HG03442 (cell line): ENCODE results near the gene NPPA.
"Not testable (repeated sequence)": the region's sequence is repeated elsewhere in the genome, so short reads cannot be mapped to it uniquely, and the experiment has no call there.

ENCODE experiments used
- ATAC-seq: cut with Tn5 transposase; IDR thresholded peaks from one replicate; pipeline ENCODE4 v1.9.1; 2021; ENCODE audit warnings: mild to moderate bottlenecking, moderate library complexity; ENCODE audit not compliant: unreplicated experiment

Gene NPPA

GRCh38 chr1:11847667-11848372 is at the start of gene NPPA:
Gene NPPA, minus strand, starts transcription at chr1:11847783. Its CDS starts 99 bp downstream, at chr1:11847684.
- ATAC-seq, result no peak

GRCh38 chr1:11894501-11894900 is 46.9 kb upstream of the NPPA start:
- ATAC-seq, result not testable (repeated sequence)

GRCh38 chr1:11893907-11894251 is 46.3 kb upstream of the NPPA start:
- no peak for ATAC-seq

GRCh38 chr1:11891433-11892186 is 44.0 kb upstream of the NPPA start:
- no peak for ATAC-seq

- no peak for ATAC-seq
Observed at GRCh38 chr1:11888877-11889208, 41.3 kb upstream of the NPPA start.

GRCh38 chr1:11888206-11888876 is 40.8 kb upstream of the NPPA start:
- no peak for ATAC-seq

- ATAC-seq, result no peak
Observed at GRCh38 chr1:11887666-11888007, 40.1 kb upstream of the NPPA start.

GRCh38 chr1:11886986-11887665 is 39.5 kb upstream of the NPPA start:
- no peak for ATAC-seq

- no peak for ATAC-seq
Observed at GRCh38 chr1:11885916-11886315, 38.3 kb upstream of the NPPA start.

- ATAC-seq, result no peak
Observed at GRCh38 chr1:11882814-11883538, 35.4 kb upstream of the NPPA start.

GRCh38 chr1:11881749-11882441 is 34.3 kb upstream of the NPPA start:
- no peak for ATAC-seq

GRCh38 chr1:11880911-11881748 is 33.5 kb upstream of the NPPA start:
- no peak for ATAC-seq

GRCh38 chr1:11880181-11880575 is 32.6 kb upstream of the NPPA start:
- no peak for ATAC-seq

- no peak for ATAC-seq
Observed at GRCh38 chr1:11879311-11880180, 32.0 kb upstream of the NPPA start.

- no peak for ATAC-seq
Observed at GRCh38 chr1:11878891-11879190, 31.3 kb upstream of the NPPA start.

- ATAC-seq, result no peak
Observed at GRCh38 chr1:11878081-11878890, 30.7 kb upstream of the NPPA start.

- ATAC-seq, result no peak
Observed at GRCh38 chr1:11877074-11877473, 29.5 kb upstream of the NPPA start.

GRCh38 chr1:11875094-11875493 is 27.5 kb upstream of the NPPA start:
- no peak for ATAC-seq
